ENCODE measurements around the gene NIT1.
"Not testable (repeated sequence)": the region's sequence is repeated elsewhere in the genome, so short reads cannot be mapped to it uniquely, and the experiment has no call there.

The NIT1 gene

DNA sequence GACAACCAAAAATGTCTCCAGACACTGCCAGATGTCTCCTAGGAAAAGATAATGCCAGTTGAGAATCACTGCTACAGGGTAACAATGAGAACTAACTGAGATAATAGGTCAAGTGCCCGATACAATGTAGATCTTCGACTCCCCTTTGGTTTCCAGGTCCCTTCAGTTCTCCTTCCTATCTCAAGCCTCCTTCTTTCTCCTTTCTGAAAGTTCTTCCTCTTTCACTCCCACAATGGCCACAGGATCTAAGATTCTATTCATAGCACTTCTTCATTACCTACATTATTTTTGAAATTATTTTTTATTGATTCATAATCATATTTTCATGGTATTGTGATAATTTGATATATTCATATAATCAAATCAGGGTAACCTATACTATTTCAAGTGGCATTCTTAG is 6.4 kb upstream of the NIT1 start:
- Histone ChIP-seq H3K4me3 (ENCODE audit: low read depth, low read length) (no peak overlapping the region), H3K36me3 (replicated peaks) (no peaks in the 10 kb centered on the region), H3K27ac (no peak overlapping the region), H3K27me3 (replicated peaks) (no peaks in the 10 kb centered on the region)
- TF ChIP-seq, protein P1, sequence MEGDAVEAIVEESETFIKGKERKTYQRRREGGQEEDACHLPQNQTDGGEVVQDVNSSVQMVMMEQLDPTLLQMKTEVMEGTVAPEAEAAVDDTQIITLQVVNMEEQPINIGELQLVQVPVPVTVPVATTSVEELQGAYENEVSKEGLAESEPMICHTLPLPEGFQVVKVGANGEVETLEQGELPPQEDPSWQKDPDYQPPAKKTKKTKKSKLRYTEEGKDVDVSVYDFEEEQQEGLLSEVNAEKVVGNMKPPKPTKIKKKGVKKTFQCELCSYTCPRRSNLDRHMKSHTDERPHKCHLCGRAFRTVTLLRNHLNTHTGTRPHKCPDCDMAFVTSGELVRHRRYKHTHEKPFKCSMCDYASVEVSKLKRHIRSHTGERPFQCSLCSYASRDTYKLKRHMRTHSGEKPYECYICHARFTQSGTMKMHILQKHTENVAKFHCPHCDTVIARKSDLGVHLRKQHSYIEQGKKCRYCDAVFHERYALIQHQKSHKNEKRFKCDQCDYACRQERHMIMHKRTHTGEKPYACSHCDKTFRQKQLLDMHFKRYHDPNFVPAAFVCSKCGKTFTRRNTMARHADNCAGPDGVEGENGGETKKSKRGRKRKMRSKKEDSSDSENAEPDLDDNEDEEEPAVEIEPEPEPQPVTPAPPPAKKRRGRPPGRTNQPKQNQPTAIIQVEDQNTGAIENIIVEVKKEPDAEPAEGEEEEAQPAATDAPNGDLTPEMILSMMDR (IDR thresholded peaks at IDR 0.05; ENCODE audit: low read depth, low read length, missing control alignments), result no peak
- no peak for DNase-seq
- in situ Hi-C loops (cut with HindIII; ENCODE audit: low pct_ligation_motif_present, low sequenced_read_pairs), result no loop called here

DNA sequence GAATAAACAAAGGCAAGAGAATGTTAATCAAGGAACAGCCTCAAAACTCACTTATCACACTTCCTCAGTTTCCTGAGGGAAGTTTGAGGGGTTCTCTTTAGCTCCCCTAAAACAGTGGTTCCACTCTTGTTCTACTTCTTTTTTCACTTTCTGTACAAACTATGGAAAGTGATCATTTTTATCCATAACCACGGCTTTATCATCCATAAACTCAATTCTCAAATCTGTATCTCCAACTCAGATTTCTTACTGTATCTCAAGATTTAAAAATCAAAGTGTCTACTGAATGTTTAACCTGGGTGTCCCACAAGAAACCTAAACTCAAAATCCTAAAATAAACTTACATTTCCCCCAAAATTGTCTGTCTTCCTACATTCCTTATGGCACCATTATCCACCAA is 4.0 kb upstream of the NIT1 start:
- in situ Hi-C loops (cut with HindIII; ENCODE audit: low pct_ligation_motif_present, low sequenced_read_pairs), result no loop called here
- Histone ChIP-seq H3K4me3 (ENCODE audit: low read depth, low read length) (no peak overlapping the region), H3K36me3 (replicated peaks) (no peaks in the 10 kb centered on the region), H3K27me3 (replicated peaks) (no peaks in the 10 kb centered on the region), H3K27ac (peak overlapping the region; percentile 73)
- DNase-seq, result no peak
- TF ChIP-seq, protein P1 (IDR thresholded peaks at IDR 0.05; ENCODE audit: low read depth, low read length, missing control alignments), result no peak

DNA sequence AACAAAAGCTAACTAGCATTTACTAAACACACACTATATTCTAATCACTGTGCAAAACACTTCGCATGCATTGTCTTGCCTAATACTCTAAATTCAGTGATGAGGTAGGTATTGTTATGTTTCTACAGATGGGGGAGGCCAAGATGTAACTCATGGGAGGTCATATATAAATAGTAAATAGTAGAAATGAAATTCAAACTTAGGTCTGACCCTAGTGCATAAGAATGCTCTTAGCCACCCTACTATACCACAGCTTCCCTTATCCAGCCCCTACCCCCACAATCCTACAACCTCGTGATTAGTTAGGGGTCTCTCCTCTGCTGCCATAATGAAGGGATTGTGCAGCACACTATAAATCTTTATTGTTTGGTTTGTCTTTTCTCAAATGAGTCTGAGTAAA is 3.3 kb upstream of the NIT1 start:
- TF ChIP-seq, protein P1 (IDR thresholded peaks at IDR 0.05; ENCODE audit: low read depth, low read length, missing control alignments), result no peak
- Histone ChIP-seq H3K36me3 (replicated peaks) (no peaks in the 10 kb centered on the region), H3K27me3 (replicated peaks) (no peaks in the 10 kb centered on the region), H3K4me3 (ENCODE audit: low read depth, low read length) (no peak overlapping the region), H3K27ac (peak overlapping the region; percentile 73)
- DNase-seq, result no peak
- in situ Hi-C loops (cut with HindIII; ENCODE audit: low pct_ligation_motif_present, low sequenced_read_pairs), result no loop called here

DNA sequence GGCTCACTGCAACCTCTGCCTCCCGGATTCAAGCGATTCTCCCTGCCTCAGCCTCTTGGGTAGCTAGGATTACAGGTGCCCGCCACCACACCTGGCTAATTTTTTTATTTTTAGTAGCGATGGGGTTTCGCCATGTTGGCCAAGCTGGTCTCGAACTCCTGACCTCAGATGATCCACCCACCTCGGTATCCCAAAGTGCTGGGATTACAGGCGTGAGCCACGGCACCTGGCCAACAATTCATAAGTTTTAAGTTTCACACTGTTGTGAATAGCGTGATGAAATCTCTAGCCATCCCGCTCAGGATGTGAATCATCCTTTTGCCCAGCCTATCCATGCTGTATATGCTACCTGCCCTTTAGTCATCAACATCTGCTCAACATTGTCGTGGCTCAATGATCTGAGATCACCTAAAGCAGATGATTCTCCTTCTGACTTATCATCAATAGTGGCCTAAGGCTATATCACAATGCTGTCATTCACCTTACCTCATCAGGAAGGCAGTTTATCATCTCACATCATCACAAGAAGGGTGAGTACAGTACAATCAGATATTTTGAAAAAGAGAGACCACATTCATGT is 2.7 kb upstream of the NIT1 start:
- TF ChIP-seq, protein P1 (IDR thresholded peaks at IDR 0.05; ENCODE audit: low read depth, low read length, missing control alignments), result no peak
- Histone ChIP-seq H3K4me3 (ENCODE audit: low read depth, low read length) (no peak overlapping the region), H3K27me3 (replicated peaks) (no peaks in the 10 kb centered on the region), H3K27ac (peak overlapping the region; percentile 73), H3K36me3 (replicated peaks) (peaks cover 5% of the 10 kb centered on the region)
- DNase-seq, result peak; percentile 93
- in situ Hi-C loops (cut with HindIII; ENCODE audit: low pct_ligation_motif_present, low sequenced_read_pairs), result no loop called here

DNA sequence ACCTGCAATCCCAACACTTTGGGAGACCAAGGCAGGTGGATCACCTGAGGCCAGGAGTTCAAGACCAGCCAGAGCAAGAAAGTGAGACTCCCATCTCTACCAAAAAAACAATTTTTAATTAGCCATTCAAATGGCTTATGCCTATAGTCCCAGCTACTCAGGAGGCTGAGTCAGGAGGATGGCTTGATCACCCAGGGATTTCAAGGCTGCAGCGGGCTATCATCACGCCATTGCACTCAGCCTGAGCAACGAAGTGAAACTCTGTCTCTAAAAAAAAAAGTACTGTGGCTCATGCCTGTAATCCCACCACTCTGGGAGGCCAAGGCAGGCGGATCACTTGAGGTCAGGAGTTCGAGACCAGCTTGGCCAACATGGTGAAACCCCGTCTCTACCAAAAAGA is 1.9 kb upstream of the NIT1 start:
- in situ Hi-C loops (cut with HindIII; ENCODE audit: low pct_ligation_motif_present, low sequenced_read_pairs); H3K4me3 ChIP-seq (ENCODE audit: low read depth, low read length): not testable (repeated sequence)

DNA sequence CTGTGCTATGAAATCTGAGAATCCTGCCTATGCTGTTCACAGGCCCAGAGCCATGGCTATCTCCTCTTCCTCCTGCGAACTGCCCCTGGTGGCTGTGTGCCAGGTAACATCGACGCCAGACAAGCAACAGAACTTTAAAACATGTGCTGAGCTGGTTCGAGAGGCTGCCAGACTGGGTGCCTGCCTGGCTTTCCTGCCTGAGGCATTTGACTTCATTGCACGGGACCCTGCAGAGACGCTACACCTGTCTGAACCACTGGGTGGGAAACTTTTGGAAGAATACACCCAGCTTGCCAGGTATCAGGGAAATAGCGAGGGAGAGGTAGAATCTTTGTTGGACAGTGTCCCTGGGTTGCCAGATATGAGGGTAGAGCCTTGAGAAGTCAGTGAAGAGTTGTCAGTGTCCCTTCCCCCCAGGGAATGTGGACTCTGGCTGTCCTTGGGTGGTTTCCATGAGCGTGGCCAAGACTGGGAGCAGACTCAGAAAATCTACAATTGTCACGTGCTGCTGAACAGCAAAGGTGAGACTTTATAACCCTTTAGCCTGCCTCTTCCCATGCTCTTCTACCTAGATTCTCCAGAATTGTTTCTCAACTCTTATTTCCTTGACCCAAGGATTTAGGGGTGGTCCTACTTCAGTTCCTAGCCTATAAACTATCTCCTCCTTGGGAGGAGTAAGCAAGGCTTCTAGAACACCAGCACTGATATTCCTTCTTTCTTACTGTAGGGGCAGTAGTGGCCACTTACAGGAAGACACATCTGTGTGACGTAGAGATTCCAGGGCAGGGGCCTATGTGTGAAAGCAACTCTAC is 1.4 kb downstream of the NIT1 start:
- peak; percentile 79 for DNase-seq
- in situ Hi-C loops (cut with HindIII; ENCODE audit: low pct_ligation_motif_present, low sequenced_read_pairs), result no loop called here
- no peaks in the 10 kb centered on the region for H3K27me3 ChIP-seq (replicated peaks)
- TF ChIP-seq, protein P1 (IDR thresholded peaks at IDR 0.05; ENCODE audit: low read depth, low read length, missing control alignments), result peak; percentile 62
- no peak overlapping the region for H3K27ac ChIP-seq
- peak overlapping the region; percentile 12 for H3K4me3 ChIP-seq (ENCODE audit: low read depth, low read length)
- H3K36me3 ChIP-seq (replicated peaks), result peaks cover 43% of the 10 kb centered on the region

More for the DNA sequence above, 1.9 kb upstream of the NIT1 start:
- DNase-seq; H3K27me3 ChIP-seq (replicated peaks): not testable (repeated sequence)
- Histone ChIP-seq H3K27ac (peak overlapping the region; percentile 73), H3K36me3 (replicated peaks) (peaks cover 12% of the 10 kb centered on the region)

Measured in brain microvascular endothelial cell (primary cell).